Stimulated activated CD8-positive, alpha-beta memory T cell treated with anti-CD3 and anti-CD28 coated beads, Interleukin-12 subunit alpha, Interleukin-12 subunit beta, amount 100 ng/mL, for 1 hour (primary cell): ENCODE measurements around the gene C2orf68.
A peak's percentile ranks its signal among the peaks of the same experiment; 100 is the strongest.
"Not testable (repeated sequence)": the region's sequence is repeated elsewhere in the genome, so short reads cannot be mapped to it uniquely, and the experiment has no call there.

Experiments
- DNase-seq: peaks from one replicate; pipeline ENCODE4 v3.0.0-alpha.2; 2020; ENCODE audit warnings: low read depth

Gene C2orf68

DNA sequence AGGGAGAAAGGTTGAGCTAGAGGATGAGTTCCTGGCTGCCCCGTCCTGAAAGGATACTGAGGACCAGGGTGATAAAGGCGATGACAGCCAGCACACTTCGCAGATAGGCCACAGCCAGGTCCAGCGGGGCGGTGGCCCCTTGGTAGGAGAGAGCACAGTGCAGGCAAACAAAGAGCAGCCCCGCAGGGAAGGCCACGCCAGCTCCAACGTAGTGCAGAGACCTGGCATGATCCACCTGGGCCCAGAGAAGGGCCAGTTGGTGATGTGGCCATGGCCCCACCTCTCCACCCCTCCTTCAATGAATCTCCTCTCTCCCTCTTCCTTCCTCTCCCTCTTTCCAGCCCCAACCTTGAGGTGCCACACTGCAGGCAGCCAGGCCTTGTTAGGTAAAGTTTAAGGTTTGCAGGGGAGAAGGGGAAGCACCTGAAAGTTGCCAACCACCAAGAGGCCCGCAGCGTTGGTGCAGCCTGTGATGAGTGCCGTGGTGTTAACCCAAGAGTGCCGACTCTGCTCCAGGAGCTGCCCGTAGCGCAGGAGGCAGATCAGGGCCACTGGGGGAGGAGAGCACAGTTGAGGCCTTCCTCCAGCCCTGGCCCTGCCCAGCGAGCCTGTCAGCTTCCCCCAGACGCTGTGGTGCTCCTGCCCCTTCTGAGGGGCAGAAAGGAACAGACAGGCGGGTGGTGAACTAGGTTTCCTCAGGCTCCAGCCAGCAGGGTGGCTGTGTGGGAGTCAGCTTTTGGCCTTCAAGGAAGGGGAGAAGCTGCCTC is 12.2 kb downstream of the C2orf68 start:
- DNase-seq: no peak

- no peak for DNase-seq
Measured at GRCh38 chr2:85598594-85599340, 13.1 kb downstream of the C2orf68 start.

DNA sequence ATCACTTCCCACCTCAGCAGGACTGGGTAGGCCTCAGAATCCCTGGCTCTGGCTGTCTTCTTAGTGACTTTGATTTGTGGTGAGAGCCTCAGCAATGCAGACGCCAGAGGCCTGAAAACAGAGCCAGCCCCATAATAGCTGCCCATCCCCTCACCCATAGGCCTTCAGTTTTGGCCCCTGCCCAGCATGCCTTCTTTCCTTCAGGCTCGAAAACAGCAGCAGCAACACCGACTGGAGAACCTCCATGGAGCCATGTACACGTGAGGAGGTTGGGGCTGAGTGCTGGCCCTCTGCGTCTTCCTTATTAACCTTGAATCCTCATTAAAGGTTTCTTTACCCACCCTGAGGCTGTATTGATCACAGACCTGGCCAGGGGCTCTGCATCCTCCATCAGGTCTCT is 14.6 kb downstream of the C2orf68 start:
- DNase-seq: no peak

- DNase-seq: no peak
Measured at GRCh38 chr2:85596486-85597143, 15.3 kb downstream of the C2orf68 start.

DNA sequence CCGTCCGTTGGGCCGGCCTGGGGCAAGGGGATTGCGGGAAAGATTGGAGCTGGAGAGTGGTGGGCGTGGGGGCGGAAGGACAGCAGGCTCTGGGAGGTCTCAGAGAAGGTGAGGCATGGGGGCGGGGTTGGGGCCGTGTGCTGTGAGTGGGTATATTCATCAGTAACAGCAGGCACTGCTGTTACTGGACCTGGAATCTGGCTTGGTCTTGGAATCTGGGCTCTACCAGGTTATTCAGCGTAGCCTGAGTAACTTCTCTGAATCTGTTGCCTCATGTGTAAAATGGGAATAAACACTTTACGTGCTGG is 15.9 kb downstream of the C2orf68 start:
- DNase-seq: no peak

GRCh38 chr2:85595301-85596025 is 16.4 kb downstream of the C2orf68 start, which contains the start of gene RNF181:
RNF181 (plus strand) TSS chr2:85595745; CDS start chr2:85595764, 19 bp downstream.
- peak; percentile 85 for DNase-seq

DNA sequence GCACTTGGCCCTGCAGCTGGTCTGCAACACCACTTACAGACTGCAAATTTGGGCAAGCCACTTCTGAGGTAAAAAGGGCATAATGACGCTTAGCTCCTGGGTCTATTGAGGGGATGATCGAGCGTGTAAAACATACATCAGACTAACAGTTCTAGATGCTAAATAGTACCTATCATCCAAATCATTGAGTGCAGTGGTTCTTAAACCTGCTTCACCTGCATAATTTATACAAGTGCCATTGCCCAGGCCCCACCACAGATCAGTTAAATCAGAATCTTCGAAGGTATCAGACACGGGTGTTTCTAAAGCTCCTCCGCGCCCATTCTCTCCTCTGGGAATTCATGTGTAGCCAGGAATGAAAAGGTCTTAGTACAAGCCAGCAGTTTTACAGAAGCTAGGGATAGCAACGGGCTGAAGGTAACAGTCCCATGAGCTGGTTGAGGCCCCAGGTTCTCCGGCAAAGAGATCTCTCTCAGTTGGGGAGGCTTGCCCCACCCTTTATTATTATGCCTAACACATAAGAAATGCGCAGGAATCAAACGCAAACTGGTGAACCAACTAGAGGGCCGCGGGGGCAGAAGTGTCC is 17.1 kb downstream of the C2orf68 start:
- no peak for DNase-seq

GRCh38 chr2:85593023-85593422 is 18.8 kb downstream of the C2orf68 start:
- DNase-seq: no peak

DNA sequence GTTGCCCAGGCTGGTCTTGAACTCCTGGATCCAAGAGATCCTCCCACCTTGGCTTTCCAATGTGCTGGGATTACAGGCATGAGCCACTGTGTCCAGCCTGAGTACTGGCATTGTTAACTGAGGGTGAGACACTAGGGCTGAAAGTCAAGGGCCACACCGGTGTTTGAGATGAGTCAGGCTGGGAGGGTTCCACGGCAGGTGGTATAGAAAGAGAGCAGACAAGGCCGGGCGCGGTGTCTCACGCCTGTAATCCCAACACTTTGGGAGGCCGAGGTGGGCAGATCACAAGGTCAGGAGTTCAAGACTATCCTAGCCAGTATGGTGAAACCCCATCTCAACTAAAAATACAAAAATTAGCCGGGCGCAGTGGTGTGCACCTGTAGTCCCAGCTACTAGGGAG is 19.6 kb downstream of the C2orf68 start:
- DNase-seq: not testable (repeated sequence)

DNA sequence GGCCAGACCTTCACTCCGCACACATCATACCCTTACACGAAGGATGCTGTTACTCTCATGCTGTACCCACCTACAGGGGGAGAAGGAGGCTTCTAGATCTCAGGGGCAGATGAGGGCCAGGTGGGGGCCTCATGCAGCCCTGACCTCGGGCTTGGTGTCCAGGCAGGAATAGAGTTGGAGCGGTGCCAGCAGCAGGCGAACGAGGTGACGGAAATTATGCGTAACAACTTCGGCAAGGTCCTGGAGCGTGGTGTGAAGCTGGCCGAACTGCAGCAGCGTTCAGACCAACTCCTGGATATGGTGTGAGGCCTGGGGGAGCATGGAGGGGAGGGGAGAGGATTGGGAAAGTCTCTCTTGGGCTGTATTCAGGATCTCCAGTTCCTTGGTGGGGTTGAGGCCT is 20.3 kb downstream of the C2orf68 start:
- no peak for DNase-seq

DNA sequence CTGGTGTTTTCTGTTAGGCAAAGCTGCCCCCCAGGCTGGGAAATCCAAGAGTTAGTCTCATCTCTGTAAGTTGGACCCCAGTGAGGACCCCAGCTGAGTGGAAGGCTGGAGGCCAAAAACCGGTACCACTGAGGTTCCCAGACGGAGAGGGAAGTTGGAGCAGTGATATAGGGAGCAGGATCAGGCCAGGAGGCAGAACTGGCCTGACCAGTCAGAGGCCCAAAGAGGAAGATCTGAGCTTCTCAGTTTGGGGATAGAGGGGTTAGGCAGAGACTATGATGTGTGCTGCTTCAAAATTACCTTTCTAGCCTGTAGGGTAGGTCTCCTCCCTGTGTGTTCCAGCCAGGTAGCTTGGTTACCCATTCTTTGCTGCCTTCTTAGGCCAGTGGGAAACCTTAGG is 20.9 kb downstream of the C2orf68 start:
- no peak for DNase-seq

DNA sequence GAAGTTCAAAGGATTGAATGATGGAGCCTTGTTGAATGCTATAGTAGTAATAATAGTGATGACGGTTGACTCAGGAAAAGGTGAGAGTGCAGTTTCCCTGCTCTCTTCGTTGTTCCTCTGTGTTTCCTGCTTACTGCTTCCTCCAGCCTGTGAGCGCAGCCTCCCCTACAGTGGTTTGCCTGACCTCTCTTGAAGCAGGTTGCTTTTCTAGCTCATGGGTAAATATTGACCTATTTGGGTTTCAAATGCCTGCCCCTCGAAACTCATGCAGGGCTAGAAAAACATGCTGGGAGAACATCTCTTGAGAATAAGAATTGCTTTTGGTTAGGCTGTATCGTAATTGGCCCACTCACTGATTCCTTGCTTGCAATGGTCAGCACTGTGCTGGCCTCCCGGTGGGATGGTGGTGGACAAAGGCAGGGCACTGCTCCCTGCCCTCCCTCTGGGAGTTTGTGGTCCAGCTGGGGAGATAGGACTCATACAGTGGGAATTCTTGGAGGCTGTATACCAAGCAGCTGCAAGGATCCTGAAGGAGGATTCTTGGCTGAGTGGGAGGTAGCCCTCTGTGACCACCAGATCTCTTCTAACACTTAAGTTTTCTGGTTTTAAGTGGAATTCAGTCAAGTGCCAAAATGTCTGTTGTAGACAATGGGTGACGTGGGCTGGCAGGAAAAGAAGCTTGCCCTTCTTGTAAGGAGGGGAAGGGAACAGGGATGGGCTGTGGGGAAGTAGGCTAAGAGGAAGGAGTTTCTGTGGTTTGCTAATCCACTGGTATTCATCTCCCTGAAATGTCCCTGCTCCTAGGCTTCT is 21.7 kb downstream of the C2orf68 start:
- DNase-seq: no peak

- DNase-seq: no peak
Measured at GRCh38 chr2:85589181-85589580, 22.7 kb downstream of the C2orf68 start.

DNA sequence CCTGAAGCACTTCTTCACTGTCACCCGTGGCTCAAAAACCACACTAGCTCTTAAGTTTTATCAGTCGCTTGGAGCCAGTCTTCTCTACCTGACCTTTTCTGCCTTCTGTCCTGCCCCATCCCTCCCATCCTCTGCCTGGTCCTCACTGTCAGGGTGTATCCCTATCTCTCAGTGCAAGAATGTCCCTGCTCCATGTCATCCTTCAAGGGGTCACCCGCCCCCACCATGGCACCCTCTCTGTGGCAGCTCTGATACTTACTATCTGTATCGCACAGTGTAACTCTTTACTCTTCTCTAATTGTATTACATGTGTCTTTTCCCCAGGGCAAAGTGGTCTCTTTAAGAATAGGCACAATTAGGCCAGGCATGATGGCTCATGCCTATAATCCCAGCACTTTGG is 23.2 kb downstream of the C2orf68 start:
- DNase-seq: no peak

- no peak for DNase-seq
Measured at GRCh38 chr2:85588236-85588635, 23.6 kb downstream of the C2orf68 start.

DNA sequence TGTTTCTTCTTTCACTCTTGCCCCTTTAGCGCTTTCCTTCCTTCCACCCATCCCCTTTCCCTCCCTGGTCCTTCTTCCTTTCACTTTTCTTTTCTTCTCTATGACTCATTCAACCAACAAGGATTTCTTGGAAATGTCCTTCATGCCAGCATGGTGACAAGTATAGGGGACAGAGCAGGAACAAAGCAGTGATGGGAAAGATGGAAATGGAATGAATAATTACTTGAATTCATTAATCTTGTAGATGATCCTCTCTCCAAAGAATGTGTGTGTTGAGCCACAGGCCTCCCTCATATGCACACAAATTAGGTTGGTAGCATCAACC is 26.1 kb downstream of the C2orf68 start:
- no peak for DNase-seq

- DNase-seq: no peak
Measured at GRCh38 chr2:85584857-85585780, 26.7 kb downstream of the C2orf68 start.

DNA sequence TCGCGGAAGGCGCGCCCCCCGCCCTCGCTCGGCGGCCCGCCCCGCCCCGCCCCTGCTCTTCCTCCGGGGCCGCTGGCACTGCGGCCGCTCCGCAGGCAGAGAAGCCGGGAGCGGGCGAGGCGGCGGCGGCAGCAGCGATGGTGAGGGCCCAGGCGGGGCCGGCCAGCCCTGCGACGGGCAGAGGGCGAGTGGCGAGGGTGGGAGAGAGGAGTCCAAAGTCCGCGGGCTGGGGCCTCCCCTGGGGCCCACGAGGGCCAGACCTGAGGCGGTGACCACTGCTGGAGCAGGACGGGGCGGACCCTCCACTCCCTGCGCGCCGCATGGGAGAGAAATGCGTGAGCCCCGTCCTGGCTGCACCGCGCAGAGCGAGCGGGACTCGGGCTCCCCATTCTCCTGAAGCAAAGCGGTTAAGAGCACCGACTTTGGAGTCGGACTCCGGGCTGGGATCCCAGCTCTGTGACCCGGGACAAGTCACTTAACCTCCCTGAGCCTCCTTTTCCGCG is 27.5 kb downstream of the C2orf68 start, which contains the start of gene VAMP5:
VAMP5 (plus strand) TSS at position 78 of the 503 bp plus-strand sequence; CDS start at position 138, 60 bp downstream.
- no peak for DNase-seq

GRCh38 chr2:85583667-85584353 is 28.1 kb downstream of the C2orf68 start:
- no peak for DNase-seq
